GM12865 (cell line): ENCODE measurements around the gene CPA3.

Source experiments
- DNase-seq: peaks from one replicate; pipeline ENCODE4 v3.0.0; 2010; ENCODE audit warnings: low read depth
- H3K4me3 ChIP-seq: 2 replicates; pipeline ENCODE4 v1.5.1; 2011; ENCODE audit warnings: mild to moderate bottlenecking, low read depth, low read length, control low read depth
- CTCF ChIP-seq: IDR thresholded peaks from 2 replicates; pipeline ENCODE4 v1.5.1; 2011; ENCODE audit warnings: low read length, control low read depth, low read depth, inconsistent platforms; ENCODE audit not compliant: insufficient read depth; ENCODE audit errors: missing control alignments

Gene CPA3

DNA sequence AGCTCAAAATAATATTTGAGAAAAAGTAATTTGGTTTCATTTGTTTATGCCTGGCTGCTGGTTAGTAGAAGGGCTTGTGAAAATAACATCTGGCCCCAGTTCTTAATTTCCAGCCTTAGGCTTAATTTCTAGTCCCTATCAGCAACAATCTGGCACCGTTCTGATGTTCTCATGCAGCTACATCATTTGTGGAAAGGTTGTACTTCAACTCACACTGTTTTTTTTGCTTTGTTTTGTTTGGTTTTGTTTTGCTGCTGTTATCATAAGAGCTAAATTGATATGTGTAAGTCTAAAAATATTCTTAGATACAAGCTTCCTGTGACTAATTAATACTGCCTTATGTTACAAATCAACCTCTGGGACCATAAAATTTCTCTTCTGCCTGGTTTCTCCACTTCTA, 8.9 kb downstream of the CPA3 start:
- DNase-seq: no peak
- H3K4me3 ChIP-seq: no peak overlapping the region
- TF ChIP-seq CTCF: no peak

DNA sequence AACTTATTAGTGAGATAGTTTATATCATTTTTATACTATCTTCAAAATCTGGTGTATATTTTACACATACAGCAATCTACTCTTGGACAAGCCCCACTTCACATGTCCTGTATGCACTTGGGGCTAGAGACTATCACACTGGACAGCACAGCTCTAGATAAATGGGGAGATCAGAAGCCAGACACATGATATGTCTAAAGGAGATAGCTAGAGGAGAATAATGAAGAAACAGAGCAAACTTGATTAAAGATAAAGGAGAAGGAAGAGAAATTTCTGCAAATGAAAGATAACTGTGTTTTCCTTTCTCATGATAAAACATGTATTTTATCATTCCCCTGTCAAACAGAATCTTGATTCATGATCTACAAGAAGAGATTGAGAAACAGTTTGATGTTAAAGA, 13.0 kb downstream of the CPA3 start:
- no peak for DNase-seq
- H3K4me3 ChIP-seq: no peak overlapping the region

GRCh38 chr3:148879256-148879655, 14.2 kb downstream of the CPA3 start:
- no peak overlapping the region for H3K4me3 ChIP-seq
- no peak for DNase-seq
- no peak for TF ChIP-seq CTCF

More for the DNA sequence above, 13.0 kb downstream of the CPA3 start:
- no peak for TF ChIP-seq CTCF

DNA sequence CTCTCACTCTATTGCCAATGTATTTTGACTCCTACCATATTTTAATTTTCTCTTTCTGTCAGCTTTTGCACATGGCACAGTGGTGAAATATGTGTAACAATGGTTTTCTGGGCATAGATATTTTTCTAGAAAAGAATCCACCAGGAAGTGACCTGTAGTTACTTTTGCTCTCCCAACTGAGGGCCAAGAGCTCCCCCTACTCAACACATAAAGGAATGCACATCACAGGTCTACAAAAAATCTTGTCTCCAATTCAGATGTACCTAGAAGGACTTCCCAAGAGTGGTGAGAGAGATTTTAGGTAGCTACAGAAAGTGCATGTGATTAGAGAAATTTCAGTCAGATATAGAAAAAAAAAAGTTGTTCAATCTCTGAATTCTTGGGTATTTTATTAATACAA, 15.6 kb downstream of the CPA3 start:
- TF ChIP-seq CTCF: peak; percentile 17
- no peak overlapping the region for H3K4me3 ChIP-seq
- peak; percentile 38 for DNase-seq

DNA sequence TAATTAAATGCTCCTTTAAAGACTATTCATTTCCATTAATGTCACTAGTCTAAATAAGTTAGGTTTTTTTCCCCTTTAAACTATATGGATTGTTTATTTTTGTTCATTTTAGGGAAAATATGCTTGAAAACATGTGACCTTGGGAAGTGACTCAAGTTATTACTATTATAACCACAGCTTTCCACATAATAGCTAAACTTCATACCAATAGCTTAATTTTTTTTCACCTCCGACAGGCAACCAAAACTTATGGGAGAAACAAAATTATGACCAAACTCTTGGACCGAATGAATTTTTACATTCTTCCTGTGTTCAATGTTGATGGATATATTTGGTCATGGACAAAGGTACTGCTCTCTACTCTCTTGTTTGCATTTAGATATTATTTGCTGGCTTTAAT, 16.2 kb downstream of the CPA3 start:
- DNase-seq: no peak
- H3K4me3 ChIP-seq: no peak overlapping the region
- TF ChIP-seq CTCF: no peak

- no peak for DNase-seq
- H3K4me3 ChIP-seq: no peak overlapping the region
- TF ChIP-seq CTCF: no peak
Observed at GRCh38 chr3:148882288-148882687, 17.2 kb downstream of the CPA3 start.

DNA sequence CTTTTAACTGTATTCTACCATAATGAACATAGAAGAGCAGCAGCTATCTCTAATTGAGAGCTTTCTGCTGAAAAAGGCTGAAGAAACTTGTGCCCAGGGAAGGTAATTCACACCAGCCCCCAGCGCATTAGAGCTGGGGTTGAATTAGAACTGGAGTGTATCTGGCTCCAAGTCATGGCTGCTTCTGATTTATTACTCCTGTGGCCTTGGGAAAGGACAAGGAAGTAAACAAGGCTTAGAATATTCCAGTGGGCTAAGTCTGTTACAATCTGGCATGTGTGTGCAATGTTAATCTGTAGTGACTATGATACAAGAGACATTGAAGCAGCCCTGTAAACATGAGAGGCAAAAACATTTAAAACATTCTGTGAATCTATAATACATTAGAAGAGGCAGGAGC, 18.1 kb downstream of the CPA3 start:
- DNase-seq: no peak
- no peak overlapping the region for H3K4me3 ChIP-seq
- no peak for TF ChIP-seq CTCF
